DMS 273 treated with DMSO at 0.1 percent for 48 hours (cell line): Measurements from ENCODE around the gene ANKRD33B.
"Not testable (repeated sequence)": the region's sequence is repeated elsewhere in the genome, so short reads cannot be mapped to it uniquely, and the experiment has no call there.

Source experiments
- DNase-seq: peaks from one replicate; lab custom pipeline; 2025; lab: John Stamatoyannopoulos, UW

ANKRD33B gene

DNA sequence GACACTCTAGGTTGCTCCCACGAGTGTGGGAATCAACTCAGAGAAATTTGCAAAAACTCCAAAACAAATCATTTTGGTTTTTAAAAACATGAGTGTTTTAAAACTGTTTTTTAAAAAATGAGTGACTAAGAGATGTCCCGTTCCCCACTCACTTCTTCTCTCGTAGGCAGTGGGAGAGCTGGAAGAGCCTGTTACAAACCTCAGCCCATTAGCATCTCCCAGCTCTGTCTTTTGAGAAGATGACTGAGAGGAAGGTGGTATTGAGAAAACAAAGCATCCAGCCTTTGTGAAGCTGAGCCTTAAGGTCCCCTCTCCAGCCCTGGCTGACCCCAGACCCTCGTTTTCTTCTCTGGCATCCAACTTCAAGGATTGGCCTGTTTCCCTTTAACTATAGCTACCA lies 4.7 kb upstream of the ANKRD33B start:
- DNase-seq = no peak

DNA sequence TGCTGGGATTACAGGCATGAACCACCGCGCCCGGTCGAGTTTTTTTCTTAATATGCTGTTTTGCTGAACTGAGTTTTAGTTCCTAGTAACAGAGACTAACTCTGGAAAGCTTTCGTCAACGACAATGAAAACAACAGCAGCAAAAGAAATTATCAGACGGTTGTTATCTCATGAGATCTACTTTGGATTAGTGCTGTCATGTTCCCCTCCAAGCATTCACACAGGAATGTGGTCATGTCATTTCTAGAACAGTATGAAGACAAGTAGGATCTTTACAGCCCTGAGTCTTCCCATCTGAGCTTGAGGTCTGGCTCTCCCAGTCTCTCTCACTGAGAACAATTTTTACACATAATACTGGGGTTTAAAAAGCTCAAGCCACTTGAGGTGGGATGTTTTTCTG lies 4.0 kb upstream of the ANKRD33B start:
- DNase-seq = no peak

DNA sequence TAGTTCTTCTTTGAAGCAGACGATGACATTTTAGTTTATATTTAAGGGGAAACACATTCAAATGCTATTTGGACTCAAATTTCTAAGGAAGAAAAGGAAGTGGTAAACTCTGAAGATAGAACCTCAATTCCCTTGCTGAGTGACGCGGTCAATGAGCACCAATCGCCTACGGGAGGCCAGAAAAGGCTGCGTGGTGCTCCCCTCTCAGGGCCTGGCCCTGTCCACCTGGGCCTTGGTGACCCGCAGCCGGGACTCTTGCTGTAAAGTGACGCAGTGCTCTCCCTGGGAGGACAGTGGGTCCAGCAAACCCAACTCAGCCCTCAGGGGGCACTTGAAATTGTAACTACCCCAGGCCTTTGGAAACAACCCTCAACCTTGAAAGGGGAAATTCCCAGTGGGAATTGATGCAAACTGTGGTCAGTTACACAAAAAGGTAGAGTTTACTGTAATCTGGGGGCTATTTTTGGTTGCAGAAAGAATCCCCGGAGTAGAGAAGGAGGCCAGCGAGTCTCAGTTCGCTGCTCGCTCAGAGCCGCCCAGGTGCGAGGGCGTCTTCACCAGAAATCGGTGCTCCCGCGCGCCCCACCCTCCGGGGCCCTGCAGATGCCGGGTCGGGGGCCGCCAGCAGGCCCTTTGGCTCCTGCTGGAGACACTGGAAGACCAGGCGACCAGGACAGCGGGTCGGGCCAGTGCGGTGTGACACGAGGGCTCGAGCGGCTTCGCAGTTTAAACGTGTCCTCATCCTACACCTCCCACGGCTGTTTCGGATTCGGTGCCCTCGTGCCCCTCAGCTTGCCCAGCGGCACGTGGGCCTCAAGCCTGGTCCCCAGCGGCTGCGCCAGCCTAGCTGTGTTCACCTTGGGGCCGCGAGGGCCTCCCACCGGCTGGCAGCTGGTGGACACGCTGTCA lies 1.4 kb upstream of the ANKRD33B start:
- DNase-seq = no peak

DNA sequence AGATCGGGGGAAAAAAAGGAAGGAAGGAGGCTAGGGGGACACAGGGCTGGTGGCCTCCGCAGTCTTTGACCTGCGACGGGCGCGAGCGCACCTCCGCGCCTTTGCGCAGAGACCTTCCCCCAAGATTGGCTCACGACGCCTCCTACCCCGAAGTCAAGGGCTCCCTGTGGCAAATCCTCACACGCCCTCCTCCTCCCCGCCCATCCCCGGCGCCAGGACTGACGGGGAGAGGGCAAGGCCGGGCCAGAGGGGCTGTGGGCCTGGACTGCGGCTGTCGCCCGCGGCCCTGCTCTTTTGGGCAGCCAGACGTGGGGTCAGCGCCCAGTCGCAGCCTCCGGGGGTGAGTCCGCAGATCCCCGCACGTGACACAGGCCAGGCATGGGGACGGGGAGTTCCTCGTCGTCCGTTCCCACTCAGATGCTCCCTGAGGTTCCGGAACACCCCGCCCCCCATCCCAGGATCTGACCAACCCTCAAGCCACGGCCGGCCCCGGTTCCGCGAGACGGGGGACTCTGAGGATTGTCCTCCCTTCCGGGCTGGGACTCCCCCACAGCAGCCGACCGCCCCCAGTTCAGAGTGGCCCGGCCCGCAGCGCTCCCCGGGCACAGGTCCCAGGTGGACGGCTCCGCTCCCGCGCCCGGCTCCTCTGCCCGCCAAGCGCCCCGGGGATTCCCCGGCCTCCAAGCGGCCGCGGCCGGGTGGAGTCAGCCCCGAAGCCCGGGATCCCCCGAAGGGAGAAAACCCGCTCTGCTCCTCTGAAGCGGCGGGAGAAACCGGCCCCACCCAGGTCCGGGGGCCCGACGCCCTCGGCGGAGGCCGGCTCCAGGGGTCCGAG lies 543 bp upstream of the ANKRD33B start:
- no peak for DNase-seq

DNA sequence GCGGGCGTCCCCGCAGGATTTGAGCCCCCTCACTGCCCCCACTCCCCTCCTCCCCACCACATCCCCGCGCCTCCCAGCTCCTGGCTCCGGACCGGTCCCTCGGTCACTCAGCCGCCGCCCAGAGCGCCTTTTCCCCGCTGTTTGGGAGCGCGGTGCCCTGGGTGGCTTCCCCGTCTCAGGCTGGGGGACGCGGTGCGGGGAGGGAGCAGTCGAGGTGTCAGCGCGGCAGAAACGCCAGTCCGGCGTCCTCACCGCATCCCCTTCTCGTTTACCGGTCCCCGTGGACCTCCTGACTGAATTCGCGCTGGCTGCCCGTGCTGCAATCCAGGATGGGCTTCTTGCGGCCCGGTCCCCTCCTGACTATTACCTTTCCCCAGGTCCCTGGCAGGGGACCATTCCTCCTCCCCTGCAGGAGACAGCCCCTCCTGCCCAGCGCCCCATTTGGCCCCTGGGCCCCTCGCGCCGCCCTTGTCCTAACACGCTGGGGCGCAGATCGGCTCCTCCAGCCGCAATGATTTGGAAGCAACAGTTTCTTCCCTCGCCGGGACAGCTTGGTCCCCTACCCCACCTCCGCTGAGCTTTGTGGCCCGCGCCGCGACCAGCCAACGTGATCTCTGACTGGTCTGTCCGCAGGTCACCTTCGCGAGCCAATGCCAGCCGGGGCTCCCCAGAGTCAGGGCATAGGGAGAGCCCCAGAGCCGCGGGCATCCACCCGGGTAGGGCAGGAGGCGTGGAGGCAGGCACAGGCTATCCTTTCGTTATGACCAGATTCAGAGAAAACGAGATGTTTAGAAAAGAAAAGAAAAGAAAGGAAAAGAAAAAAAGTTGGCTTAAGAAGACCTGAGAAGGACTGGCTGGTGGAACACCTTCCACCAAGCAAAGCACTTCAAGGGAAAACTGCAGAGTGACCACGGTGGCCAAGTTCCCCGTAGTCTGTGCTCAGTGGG lies 1.2 kb downstream of the ANKRD33B start:
- DNase-seq = no peak

DNA sequence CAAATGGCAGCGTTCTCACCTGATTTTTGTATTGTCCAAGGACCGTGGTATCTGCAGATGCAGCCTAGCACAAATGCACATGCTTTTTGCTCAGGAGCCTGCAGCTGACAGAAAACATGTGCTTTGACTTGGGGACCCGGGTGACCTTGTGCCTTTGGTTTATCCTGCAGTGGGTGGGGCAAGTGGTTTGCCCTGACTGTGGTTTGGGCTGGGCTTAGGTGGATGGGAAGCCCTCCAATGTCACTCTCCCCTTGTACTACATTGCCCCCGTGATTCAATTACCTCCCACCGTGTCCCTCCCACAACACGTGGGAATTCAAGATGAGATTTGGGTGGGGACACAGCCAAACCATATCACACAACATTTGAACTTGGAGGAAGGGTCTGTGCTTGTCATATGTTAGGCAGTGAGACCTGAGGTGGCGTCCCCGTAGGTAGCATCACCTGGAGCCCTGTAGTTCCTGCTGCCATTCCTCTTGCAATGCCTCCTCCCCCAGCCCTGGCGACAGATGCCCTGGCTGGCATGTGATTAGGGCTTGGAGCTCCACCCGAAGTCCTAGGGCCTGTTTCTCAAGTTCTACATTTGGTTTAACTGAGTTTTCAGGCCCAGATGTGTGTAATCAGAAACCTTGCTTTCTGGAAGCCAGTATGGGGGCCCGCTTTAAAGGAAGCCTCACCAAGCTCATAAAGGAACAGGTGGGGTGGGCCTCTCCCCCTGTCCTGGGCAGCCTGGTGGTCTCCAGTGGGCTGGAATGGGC lies 2.1 kb downstream of the ANKRD33B start:
- peak; percentile 60 for DNase-seq

DNA sequence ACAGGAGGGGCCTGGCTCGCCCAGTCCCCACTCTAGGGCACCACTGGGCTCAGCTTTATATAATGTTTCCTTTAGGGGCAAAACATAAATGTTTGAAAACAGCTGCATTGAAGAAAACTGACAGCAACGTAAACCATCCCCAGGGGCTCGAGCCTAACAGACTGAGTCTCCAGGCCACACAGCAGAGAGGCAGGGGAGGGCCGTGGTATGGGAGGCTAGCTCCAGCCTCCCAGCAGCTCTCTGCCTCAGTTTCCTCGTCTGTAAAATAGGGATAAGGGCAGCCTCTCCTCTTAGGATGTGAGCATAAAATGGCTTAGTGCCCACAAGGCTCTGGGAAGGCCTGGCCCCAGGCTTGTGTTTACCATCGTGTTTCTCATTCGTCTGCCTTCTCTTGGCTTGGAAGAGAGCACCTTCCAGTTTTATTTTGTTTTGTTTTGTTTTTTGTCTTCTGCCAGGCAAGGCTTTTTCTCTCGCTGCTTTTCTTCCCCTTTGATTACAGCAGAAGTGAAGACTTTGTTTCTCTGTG lies 2.7 kb downstream of the ANKRD33B start:
- DNase-seq = no peak

DNA sequence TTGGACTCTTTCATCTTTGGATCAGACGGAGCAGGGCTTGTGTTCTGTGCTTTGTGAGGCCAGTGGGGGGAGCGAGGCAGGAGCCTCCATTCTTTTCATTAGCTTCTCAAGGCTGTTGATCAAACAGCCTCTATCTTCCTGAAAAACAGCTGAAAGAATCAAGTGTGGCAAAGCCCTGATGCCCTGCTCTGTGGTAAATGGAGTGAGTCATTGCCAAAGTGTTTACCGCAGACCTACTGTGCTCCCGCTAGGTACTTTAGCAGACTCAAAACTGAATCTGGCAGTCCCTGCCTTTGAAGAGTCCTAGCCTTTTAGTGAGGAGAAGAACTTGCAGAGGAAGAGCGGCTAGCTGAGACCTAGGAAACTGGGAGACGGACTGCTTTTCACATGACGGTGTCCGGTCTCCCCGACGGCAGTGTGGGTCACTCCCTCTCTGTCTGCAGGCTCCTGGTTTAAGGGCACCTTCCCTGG lies 3.3 kb downstream of the ANKRD33B start:
- no peak for DNase-seq

DNA sequence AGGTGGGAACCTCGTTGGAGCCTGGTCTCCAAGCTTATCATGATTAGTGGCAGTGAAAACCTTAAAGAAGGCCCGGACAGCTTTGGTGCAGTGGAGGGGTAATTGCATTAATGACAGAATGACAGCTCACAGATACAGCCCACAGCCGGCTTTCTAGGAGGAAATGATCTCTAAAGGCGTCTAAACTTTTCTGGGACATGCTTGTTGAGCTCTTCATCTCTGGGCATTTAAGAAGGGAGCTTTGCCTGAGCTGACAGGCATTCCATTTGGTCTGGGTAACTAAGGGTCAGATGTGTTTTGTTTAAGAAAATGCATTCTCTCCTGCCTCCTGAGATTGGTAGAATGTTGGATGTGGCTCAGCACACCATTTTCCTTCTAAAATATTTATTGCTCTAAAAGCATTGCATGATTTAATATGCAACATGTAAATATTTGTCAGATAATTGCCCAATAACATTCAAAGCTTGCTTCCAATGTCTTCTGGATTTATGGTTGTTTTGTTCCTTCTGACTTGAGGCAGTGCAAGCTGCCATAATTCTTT lies 4.0 kb downstream of the ANKRD33B start:
- no peak for DNase-seq

DNA sequence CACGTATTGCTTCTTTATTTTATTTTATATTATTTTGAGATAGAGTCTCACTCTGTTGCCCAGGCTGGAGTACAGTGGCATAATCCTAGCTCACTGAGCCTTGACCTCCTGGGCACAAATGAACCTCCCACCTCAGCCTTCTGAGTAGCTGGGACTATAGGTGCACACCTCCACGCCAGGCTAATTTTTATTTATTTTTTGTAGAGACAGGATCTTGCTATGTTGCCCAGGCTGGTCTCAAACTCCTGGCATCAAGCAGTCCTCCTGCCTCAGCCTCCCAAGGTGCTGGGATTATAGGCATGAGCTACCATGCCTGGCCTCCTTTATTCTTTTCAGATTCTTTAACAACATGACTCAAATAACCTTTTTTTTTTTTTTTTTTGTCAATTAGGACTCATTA lies 6.7 kb downstream of the ANKRD33B start:
- not testable (repeated sequence) for DNase-seq

DNA sequence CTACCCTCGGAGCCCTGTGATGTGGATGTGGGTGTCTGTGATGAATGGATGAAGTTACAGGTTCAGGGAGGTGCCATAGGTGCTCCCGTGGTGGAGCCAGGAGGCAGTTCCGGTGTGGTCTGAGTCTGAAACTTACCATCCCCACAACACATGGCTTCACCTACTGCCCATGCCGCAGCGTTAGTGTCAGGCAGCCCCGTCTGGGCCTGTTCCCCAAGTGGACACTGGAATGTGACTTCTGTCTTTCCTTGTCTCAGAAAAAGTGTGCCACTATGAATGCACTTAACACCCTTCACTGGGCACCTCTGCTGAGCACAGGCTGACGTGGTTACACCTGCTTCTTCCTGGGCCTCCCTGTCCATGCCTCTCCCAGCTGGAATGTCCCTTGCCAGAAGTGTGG lies 8.6 kb downstream of the ANKRD33B start:
- no peak for DNase-seq

DNA sequence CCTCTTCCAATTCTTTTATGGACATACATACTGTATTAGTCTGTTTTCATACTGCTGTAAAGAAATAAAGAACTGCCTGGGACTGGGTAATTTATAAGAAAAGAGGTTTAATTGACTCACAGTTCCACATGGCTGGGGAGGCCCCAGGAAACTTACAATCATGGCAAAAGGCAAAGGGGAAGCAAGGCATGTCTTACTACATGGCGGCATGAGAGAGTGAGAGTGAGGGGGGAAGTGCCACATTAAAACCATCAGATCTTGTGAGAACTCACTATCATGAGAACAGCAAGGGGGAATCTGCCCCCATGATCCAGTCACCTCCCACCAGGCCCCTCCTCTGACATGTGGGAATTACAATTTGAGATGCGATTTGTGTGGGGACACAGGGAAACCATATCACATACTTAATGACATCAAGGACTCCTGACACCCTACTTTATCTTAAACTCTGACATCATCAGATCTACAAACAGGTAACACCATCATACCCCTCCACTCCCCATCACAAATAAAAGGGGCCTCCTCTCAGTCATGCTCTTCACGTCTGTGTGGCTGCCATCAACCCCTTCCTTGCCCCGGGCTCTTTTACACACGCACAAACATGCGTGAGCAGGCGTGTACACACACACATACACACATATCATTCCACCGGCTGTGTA lies 9.7 kb downstream of the ANKRD33B start:
- no peak for DNase-seq

DNA sequence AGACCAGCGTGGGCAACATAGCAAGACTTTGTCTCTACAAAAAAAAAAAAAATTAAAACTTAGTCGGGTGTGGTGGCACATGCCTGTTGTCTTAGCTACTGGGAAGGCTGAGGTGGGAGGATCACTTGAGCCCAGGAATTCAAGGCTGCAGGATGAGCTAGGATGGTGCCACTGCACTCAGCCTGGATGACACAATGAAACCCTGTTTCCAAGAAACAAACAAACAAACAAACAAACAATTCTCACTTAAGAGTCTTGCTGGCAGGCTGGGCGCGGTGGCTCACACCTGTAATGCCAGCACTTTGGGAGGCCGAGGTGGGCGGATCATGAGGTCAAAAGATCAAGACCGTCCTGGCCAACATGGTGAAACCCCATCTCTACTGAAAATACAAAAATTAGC lies 11.0 kb downstream of the ANKRD33B start:
- not testable (repeated sequence) for DNase-seq

DNA sequence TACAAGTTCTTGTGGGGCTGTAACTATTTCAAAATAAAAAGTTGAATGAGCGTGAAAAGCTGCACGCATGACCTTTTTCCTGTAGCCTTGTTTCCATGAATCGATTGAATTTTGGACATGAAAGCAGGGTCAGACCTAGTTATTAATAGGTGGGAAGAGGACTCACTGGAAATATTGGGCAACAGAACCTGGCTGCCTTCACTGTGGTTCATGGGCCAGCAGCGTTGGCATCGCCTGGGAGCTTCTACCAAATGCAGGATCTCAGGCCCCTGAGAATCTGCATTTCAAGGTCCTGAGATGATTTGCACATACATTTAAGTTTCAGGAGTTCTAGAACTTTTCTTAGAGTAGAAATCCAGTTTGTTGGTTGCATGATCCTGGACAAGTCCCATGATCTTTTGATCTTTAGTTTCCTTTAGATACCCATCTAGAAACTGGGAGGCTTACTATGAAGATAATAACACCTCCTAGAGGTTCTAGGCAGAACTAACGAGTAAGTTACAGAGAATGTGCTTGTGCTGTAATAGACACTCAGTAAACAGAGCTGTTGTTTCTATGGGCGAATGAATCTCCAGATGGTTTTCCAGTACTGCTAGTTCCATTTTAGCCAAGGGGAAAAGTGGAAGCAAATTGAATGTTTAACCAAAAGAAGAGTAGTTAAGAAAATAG lies 12.4 kb downstream of the ANKRD33B start:
- no peak for DNase-seq

DNA sequence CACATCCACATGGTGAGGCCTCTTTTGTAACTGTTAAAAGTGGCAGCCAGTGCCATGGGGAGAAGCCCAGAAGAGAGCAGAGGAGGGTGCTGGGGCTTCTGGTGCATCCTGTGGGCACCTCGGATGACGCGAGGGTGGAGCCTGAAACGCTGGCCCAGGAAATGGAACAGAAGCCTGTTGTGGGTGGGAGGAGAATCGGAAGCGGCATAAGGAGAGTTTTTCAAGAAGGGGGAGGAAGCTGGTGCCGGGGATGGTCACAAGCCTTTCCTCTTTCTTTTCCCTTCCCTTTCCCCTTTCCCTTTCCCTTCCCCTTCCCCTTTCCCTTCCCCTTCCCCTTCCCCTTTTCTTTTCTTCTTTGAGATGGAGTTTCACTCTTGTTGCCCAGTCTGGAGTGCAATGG lies 12.9 kb downstream of the ANKRD33B start:
- no peak for DNase-seq

DNA sequence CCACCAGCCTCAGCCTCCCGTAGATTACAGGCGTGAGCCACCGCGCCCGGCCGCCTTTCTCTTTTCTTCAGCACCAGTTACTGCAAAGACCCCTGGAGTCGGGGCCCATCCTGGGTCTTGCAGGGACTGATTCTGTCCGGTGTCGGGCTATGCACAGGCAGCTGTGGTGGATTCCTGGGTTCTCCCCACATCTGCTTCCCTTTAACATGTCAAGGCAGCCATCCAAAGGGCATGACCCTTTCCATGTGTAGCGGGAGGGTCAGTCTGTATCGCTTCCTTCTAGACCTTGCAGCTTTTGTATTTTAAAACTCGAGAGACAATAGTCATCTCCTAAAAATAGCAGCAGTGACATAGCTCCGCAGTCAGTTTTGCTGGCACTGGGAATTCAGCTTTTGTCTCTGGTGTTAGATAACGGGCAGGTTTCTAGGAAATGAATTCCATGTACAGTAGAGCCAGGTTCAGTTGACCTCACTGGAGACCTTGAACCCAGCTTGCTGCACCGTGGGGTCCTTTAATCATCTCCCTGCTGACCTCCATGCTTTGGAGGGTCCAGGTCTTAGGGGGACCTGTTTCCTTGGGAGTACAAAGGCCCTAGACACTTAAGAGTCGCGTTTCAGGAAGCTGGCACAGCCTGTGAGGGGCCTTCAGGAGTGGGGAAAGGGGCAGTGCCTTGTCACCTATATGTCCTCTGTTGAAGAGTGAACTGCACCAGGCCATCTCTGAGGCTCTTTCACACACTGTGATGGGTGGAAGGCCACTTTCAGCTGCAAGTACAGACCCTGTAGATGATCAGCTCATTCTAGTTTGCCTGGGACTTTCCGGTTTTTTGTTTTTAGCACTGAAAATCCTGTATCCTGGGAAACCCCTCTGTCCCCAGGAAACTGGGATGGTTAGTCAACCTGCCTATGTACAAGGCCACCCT lies 13.8 kb downstream of the ANKRD33B start:
- DNase-seq = no peak

DNA sequence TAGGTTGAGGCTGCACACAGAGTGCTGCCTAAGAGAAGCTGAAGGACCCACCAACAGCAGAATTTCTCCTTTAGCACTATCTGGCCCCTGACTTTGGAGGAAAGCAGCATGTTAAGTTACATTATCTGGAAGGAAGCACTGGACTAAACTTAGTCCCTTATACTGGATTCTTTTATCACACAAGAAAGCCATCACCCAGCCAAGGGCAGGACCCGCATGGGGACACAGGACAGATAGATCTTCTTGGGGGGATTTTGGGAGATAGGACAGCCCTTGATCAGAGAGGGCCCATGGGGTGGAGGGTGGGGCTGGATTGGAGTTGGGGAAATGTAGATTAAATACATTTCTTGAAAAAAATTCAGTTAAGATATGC lies 14.4 kb downstream of the ANKRD33B start:
- no peak for DNase-seq

DNA sequence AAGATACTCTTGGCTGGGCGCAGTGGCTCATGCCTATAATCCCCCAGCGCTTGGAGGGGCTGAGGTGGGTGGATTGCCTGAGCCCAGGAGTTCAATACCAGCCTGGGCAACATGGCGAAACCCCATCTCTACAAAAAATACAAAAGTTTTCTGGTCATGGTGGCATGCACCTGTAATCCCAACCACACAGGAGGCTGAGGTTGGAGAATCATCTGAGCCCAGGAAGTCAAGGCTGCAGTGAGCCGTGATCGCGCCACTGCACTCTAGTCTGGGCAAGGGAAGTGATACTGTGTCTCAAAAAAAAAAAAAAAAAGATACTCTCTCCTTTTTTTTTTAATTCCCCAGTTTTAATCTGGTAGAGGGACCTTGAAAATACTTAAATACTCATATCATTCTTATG lies 15.0 kb downstream of the ANKRD33B start:
- DNase-seq = no peak
